Measurements from ENCODE around the gene CENPW.

DNA sequence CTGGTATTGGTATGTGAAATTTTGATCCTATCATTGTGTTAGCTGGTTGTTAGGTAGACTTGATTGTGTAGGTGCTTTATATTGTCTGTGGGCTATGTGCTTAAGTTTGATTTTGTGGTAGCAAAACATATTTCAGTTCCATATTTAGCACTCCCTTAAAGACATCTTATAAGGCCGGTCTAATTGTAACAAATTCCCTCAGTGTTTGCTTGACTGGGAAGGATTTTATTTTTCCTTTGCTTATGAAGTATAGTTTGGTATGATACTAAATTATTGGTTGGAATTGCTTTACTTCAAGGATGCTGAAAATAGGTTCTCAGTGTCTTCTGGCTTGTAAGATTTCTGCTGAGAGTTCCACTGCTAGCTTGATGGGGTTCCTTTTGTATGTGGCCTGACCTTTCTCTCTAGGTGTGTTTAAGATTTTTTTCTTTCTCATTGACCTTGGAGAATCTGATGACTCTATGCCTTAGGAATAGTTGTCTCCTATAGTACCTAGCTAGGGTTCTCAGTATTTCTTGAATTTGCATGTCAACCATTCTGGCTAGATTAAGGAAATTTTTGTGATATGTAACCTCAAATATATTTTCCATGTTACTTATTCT lies 20.1 kb downstream of the CENPW start:
- TF ChIP-seq EHMT2 (IDR thresholded peaks at IDR 0.05; ENCODE audit: low read depth) (no peak), POLR2A (IDR thresholded peaks at IDR 0.05; ENCODE audit: low read length) (no peak), MAZ (IDR thresholded peaks at IDR 0.05; ENCODE audit: borderline replicate concordance, low read depth, low read length) (no peak), CEBPB (IDR thresholded peaks at IDR 0.05) (no peak)
- TF ChIP-seq, protein P1, sequence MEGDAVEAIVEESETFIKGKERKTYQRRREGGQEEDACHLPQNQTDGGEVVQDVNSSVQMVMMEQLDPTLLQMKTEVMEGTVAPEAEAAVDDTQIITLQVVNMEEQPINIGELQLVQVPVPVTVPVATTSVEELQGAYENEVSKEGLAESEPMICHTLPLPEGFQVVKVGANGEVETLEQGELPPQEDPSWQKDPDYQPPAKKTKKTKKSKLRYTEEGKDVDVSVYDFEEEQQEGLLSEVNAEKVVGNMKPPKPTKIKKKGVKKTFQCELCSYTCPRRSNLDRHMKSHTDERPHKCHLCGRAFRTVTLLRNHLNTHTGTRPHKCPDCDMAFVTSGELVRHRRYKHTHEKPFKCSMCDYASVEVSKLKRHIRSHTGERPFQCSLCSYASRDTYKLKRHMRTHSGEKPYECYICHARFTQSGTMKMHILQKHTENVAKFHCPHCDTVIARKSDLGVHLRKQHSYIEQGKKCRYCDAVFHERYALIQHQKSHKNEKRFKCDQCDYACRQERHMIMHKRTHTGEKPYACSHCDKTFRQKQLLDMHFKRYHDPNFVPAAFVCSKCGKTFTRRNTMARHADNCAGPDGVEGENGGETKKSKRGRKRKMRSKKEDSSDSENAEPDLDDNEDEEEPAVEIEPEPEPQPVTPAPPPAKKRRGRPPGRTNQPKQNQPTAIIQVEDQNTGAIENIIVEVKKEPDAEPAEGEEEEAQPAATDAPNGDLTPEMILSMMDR (IDR thresholded peaks at IDR 0.05), result no peak
- TF ChIP-seq, protein P2, sequence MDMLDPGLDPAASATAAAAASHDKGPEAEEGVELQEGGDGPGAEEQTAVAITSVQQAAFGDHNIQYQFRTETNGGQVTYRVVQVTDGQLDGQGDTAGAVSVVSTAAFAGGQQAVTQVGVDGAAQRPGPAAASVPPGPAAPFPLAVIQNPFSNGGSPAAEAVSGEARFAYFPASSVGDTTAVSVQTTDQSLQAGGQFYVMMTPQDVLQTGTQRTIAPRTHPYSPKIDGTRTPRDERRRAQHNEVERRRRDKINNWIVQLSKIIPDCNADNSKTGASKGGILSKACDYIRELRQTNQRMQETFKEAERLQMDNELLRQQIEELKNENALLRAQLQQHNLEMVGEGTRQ (IDR thresholded peaks at IDR 0.05), result no peak
